T1000 (cell line): Measurements from ENCODE around the gene KCNA3.

ENCODE experiments used
- DNase-seq: peaks from one replicate; lab custom pipeline; 2025; ENCODE audit warnings: mixed read lengths; lab: John Stamatoyannopoulos, UW

The KCNA3 gene

DNA sequence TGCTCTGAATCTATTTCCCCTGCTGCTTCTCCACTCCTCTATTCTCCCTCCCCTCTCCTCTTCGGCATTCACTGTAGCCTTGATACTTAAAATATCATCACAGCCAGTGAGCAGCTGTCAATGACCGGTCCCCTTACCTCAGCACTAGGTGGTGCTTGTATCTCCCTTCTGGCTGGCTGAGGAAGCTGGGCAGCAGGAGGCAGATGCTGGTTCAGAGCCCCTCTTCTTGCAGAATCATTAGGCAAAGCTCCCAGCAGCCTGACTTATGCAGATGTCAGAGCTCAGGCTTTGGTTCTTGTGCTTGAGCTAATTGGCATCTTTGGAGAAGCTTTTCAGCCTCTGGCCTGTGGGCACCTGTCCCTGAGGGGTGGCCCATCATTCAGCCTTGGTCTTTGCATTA lies 36.7 kb downstream of the KCNA3 start:
- DNase-seq: no peak

GRCh38 chr1:110637475-110637874 lies 37.3 kb downstream of the KCNA3 start:
- DNase-seq: no peak

DNA sequence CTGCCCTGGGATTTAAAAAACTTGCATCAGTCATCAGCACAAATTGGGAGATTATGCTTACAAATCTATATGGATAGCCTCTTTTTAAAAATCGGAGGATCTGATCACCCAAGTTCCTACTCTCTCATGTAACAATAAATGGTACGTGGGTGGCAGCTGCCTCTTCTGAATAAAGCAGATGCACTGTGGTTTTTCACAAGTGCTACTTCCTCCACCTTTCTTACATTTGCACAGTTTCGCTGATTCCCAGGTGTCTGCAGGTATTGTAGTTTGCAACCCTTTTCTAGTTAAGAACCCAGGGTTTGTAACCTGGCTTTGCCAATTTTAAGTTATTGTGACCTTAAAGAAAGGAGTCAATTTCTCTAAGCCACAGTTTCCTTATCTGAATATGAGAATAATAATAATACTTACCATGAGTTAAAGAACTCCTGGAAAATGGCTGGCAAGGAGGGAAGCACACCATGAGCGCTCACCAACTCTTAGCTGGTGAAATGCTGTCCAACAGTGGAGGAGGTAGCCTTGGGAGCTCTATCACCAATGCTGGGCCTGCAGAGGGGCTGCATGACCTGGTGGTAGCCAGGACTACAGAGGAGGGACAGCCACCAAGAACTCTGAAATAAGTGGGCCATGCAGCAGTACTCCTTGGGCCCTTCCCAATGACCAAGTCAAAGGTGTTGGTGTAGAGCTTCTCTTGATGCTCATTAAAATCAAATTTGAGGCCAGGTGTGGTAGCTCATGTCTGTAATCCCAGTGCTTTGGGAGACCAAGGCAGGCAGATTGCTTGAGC lies 38.4 kb downstream of the KCNA3 start:
- DNase-seq: no peak

GRCh38 chr1:110635434-110635833 lies 39.3 kb downstream of the KCNA3 start:
- no peak for DNase-seq

- peak; percentile 3 for DNase-seq
Measured at GRCh38 chr1:110634455-110635311, 40.1 kb downstream of the KCNA3 start.

DNA sequence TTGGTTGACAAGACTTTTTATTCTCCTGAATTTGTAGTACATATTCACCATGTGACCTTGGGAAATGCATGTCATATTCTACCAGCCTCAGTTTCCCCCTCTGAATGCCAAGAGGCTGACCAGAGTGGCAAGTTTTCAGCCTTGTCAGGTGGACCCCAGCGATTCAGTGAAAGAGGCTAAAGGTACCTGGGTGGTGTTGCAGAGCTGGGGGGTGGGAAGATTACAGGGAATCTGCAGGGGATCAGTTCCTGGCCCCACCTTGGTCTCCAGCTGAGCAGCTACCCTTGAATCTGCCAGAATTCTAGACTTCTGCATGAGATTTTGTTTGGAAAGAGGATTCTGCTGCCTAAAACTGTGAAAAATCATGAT lies 40.7 kb downstream of the KCNA3 start:
- no peak for DNase-seq

- no peak for DNase-seq
Measured at GRCh38 chr1:110633646-110634030, 41.1 kb downstream of the KCNA3 start.

DNA sequence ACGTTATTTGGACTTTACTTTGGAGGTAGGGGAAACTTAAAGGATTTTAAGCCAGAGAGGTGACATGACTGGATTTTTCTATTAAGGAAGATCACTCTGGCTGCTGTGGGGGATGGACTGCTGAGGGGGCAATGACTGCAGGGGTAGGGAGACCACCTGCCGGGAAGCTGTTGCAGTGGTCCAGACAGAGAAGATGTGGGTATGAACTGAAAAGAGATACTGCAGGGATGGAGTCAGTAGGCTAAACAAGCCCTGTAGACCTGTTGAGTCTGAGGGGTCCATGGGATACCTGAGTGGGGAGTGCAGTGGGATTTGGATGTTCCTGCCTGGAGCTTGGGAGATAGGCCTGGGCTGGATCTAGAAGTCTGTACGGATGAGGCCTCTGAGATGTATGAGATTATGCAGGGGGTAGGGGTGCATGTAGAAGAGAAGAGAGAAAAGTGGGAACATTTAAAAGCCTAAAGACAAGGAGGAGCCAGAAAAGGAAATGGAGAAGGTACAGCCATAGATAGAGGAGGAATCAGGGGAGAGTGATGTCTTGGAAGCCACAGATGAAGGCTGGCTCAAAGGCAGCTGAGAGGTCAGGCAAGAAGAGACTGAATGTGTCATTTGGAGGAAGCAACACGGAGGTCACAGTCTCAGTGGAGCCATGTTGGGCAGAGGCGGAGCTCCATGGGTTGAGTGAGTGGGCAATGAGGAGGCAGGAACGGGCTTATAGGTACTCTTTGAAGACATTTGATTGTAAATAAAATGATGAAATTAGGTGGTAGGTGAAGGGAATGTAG lies 42.7 kb downstream of the KCNA3 start:
- no peak for DNase-seq

DNA sequence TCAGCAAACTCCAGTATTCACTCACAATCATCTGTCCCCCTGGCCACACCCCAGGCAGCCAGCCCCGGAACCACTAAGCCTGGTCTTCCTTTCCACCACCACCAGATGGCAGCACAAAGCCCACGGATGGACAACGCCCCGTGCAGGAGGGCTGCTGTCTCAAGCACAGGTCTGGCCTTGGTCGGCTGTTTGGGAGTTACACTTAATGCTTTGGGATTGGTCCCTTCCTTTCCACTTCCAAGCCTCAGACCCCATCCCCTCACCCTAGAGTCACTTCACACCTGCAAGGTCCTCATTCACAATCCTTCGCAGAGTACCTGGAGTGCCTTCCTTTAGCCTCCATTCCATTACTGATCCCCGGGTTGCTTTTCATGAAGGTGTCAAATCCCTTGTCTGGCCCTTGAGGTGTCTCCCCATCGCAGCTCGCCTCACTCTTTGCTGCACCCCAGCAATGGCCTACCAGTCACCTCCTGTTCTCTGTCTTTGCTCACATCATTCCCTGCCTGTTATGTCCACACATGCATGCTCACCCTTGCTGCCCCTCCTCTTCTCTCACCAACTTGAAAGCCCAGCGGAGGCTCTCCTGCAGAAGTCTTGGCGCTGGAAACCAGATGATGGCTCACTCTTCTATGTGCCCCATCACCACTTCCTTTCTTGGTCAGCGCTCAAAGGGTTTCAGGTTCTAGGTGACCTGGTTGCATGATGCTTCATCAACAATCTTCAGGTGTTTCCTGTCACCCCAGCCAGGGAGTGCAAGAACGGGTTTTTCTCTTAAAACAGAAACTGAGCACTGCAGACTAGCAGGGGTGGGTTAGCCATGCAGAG lies 43.7 kb downstream of the KCNA3 start:
- no peak for DNase-seq

DNA sequence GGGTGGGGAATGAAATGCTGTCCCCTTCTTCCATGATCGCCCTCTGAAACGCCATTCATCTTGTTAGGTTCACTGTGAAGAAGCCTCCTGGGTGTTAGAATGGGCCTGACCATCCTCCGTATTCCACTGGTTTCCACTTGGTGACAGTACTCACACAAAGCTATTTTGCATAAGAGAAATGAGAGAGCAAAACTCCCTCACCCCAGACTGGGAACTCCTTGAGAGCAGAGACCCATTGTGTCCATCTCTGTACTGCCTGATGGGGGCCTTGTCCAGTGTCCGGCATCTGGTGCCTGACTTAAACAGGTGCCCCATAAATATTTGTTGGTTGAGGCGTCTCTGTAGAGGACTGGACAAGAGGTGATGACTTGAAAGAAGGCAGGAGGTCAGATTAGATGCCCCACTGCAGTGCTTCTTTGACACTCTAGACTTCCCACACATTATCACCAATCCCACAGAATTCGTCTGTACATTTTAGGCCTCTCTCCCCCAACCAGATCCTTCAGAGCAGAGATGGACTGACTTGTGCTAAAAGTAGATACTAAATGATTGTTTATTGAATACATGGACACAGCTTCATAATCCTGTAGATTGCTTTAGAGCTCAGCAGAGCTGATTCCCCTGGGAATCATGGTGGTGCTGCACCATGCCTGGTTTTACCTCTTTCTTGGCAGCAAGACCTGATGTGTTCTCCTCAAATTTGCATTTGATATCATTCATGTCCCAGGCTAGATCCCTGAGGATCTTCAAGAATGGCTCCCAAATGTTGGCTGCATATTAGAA lies 46.2 kb downstream of the KCNA3 start:
- DNase-seq: no peak

DNA sequence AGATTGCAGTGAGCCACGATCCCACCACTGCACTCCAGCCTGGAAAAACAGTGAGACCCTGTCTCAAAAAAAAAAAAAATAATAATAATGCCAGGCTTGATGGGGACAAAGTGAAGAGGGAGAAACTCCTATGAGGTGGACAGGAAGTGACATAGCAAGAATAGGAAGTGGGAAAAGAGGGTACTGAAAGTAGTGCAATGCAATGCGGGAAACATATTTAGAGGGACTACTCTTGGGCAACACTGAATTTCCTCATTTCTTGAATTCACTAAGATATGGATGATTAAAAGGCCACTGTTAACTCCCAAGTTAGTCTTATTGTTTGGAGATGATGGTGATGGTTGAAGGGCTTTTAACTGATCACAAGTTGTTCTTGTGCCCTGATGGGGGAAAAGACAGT lies 47.0 kb downstream of the KCNA3 start:
- DNase-seq: no peak

DNA sequence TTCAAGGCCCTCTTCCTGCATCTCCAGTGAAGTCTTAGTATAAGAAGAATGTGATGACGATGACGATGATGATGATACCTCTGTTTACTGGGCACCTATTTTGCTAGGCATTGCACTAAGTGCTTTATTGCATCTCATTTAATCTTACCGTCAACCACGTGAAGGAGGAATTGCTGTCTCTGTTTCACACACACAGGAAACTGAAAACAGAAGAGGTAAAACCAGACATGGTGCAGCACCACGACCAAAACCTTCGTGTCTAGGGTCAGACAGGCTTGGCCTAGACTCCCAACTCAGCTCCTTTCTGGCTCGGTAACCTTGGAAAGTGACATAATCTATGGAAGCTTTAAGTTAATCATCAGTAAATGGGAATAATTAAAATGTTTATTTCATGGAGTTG lies 47.9 kb downstream of the KCNA3 start:
- DNase-seq: no peak
